Astrocyte (in vitro differentiated cells and primary cell): ENCODE measurements around the gene CHRNE. TPM values are rescaled to one million over a fixed set of nuclear protein-coding genes. Genes with fewer than 3 reads are reported as not detected.
A peak's percentile ranks its signal among the peaks of the same experiment; 100 is the strongest.

ENCODE experiments used
- DNase-seq: peaks from one replicate; pipeline ENCODE4 v3.0.0-alpha.2; 2010; ENCODE audit warnings: low read depth
- FAIRE-seq: peaks from 2 replicates; lab custom pipeline; 2011; peaks lifted over from hg19 to GRCh38; lab: Jason Lieb, UNC
- H2AFZ ChIP-seq: 2 replicates; pipeline ENCODE4 v1.6.0; 2012; ENCODE audit warnings: low read depth, low read length, inconsistent platforms
- H3K27ac ChIP-seq: 2 replicates; pipeline ENCODE4 v1.5.1; 2011; ENCODE audit warnings: low read depth, low read length, inconsistent platforms
- H3K27me3 ChIP-seq: 2 replicates; pipeline ENCODE4 v1.6.0; 2011; ENCODE audit warnings: low read length, inconsistent platforms; ENCODE audit not compliant: insufficient read depth
- H3K36me3 ChIP-seq: 2 replicates; pipeline ENCODE4 v1.5.1; 2011; ENCODE audit warnings: low read length, inconsistent platforms; ENCODE audit not compliant: insufficient read depth
- H3K4me1 ChIP-seq: 2 replicates; pipeline ENCODE4 v1.5.1; 2011; ENCODE audit warnings: low read length, inconsistent platforms; ENCODE audit not compliant: insufficient read depth
- H3K4me2 ChIP-seq: 2 replicates; pipeline ENCODE4 v1.6.0; 2012; ENCODE audit warnings: low read length, inconsistent platforms
- H3K4me3 ChIP-seq: 2 replicates; pipeline ENCODE4 v1.5.1; 2011; ENCODE audit warnings: low read depth, mild to moderate bottlenecking, low read length, inconsistent platforms; ENCODE audit not compliant: insufficient read depth
- H3K79me2 ChIP-seq: 2 replicates; pipeline ENCODE4 v1.6.0; 2012; ENCODE audit warnings: mild to moderate bottlenecking, low read length, inconsistent platforms; ENCODE audit not compliant: insufficient read depth
- H3K9ac ChIP-seq: 2 replicates; pipeline ENCODE4 v1.6.0; 2012; ENCODE audit warnings: mild to moderate bottlenecking, low read length, inconsistent platforms
- H3K9me3 ChIP-seq: 2 replicates; pipeline ENCODE4 v1.5.1; 2012; ENCODE audit warnings: low read depth, mild to moderate bottlenecking, low read length, inconsistent platforms; ENCODE audit not compliant: insufficient read depth
- H4K20me1 ChIP-seq: 2 replicates; pipeline ENCODE4 v1.6.0; 2012; ENCODE audit warnings: low read length, inconsistent platforms; ENCODE audit not compliant: insufficient read depth
- H3K27ac Mint-ChIP-seq: one replicate; pipeline ENCODE4 v1.8.0; 2021; ENCODE audit warnings: mild to moderate bottlenecking, mixed read lengths; ENCODE audit not compliant: unreplicated experiment
- H3K27me3 Mint-ChIP-seq: one replicate; pipeline ENCODE4 v1.8.0; 2021; ENCODE audit warnings: low read depth, mixed read lengths; ENCODE audit not compliant: unreplicated experiment
- H3K36me3 Mint-ChIP-seq: one replicate; pipeline ENCODE4 v1.8.0; 2021; ENCODE audit warnings: low read depth, mixed read lengths; ENCODE audit not compliant: unreplicated experiment
- H3K4me1 Mint-ChIP-seq: one replicate; pipeline ENCODE4 v1.8.0; 2021; ENCODE audit warnings: low read depth, mixed read lengths; ENCODE audit not compliant: unreplicated experiment
- H3K4me3 Mint-ChIP-seq: one replicate; pipeline ENCODE4 v1.8.0; 2021; ENCODE audit warnings: mild to moderate bottlenecking, moderate library complexity, mixed read lengths; ENCODE audit not compliant: unreplicated experiment
- H3K9me3 Mint-ChIP-seq: one replicate; pipeline ENCODE4 v1.8.0; 2021; ENCODE audit warnings: mild to moderate bottlenecking, mixed read lengths; ENCODE audit not compliant: unreplicated experiment
- CTCF ChIP-seq: IDR thresholded peaks from 2 replicates; pipeline ENCODE4 v1.5.1; 2011; ENCODE audit warnings: low read depth, mild to moderate bottlenecking, inconsistent platforms, low read length, moderate library complexity; ENCODE audit not compliant: insufficient read depth
- EZH2 ChIP-seq: IDR thresholded peaks from 2 replicates; pipeline ENCODE4 v1.6.1; 2012; ENCODE audit warnings: mild to moderate bottlenecking, low read length, inconsistent platforms; ENCODE audit not compliant: insufficient read depth
- total RNA-seq: library from RNA; stranded (reverse); gene quantifications from 2 replicates; pipeline ENCODE4 v1.2.1, GENCODE V29; 2021

The CHRNE gene
- total RNA-seq, 1 donor from 2014 or later: 0.20 TPM

DNA sequence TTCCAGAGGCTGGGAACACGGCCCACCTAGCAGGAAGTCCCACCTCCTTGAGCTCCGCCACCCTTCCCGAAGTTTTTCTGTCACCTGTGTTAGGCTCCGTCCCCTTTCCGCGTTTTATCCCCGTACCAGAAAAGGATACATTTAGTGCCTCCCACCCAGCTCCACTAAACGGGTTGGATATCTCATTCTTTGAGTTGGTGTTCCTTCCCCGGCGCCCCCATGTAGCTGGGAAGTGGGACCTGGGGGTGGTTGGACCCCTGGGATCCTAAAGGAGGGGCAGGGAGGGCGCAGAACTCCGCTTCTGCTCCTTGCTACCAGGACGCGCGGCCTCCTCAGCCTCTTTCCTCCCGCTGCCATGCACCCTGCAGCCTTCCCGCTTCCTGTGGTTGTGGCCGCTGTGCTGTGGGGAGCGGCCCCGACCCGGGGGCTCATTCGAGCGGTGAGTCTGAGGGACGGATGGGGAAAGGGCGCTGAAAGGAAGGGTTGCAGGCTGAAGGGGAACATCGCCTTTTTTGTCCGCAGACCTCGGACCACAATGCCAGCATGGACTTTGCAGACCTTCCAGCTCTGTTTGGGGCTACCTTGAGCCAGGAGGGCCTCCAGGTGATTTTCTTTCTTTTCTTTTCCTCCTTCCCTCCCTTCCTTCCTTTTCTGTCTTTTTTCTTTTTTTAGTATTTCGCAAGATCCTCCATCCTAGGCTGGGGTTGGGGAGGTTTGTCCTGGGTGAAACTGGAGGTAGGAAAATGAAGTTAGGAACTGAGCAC lies 37.8 kb upstream of the CHRNE start:
- Histone ChIP-seq H3K36me3 (peaks cover 29% of the 10 kb centered on the region), H3K4me3 (peak overlapping the region; percentile 85), H3K79me2 (peaks cover 74% of the 10 kb centered on the region), H3K27me3 (no peaks in the 10 kb centered on the region), H3K9me3 (no peaks in the 10 kb centered on the region), H3K4me2 (peak overlapping the region; percentile 97), H3K27ac (peak overlapping the region; percentile 96), H2AFZ (peak overlapping the region; percentile 81), H3K9ac (peak overlapping the region; percentile 97), H4K20me1 (peaks cover 45% of the 10 kb centered on the region), H3K4me1 (peaks cover 35% of the 10 kb centered on the region)
- peaks cover 2% of the 10 kb centered on the region for H3K9me3 Mint-ChIP-seq
- DNase-seq: no peak
- peak overlapping the region; percentile 95 for H3K4me3 Mint-ChIP-seq
- FAIRE-seq: no peak
- H3K4me1 Mint-ChIP-seq: peaks cover 37% of the 10 kb centered on the region
- peaks cover 15% of the 10 kb centered on the region for H3K36me3 Mint-ChIP-seq
- H3K27ac Mint-ChIP-seq: peak overlapping the region; percentile 99
- H3K27me3 Mint-ChIP-seq: no peaks in the 10 kb centered on the region
- TF ChIP-seq CTCF: no peak
- TF ChIP-seq EZH2: no peak

- FAIRE-seq: peak; percentile 50
- peaks cover 66% of the 10 kb centered on the region for H3K79me2 ChIP-seq
- no peaks in the 10 kb centered on the region for H3K27me3 Mint-ChIP-seq
These were observed 37.1 kb upstream of the CHRNE start, which contains the start of the genes RNF167 and SLC25A11 for GRCh38 chr17:4939796-4940554. Gene RNF167 (plus strand): TSS chr17:4940268. CDS start chr17:4940910, 642 bp downstream. Gene SLC25A11 (minus strand): TSS chr17:4940046. CDS start chr17:4939910, 136 bp downstream.

More at GRCh38 chr17:4939796-4940554, 37.1 kb upstream of the CHRNE start, which contains the start of the genes RNF167 and SLC25A11:
- Mint-ChIP-seq H3K36me3 (peaks cover 11% of the 10 kb centered on the region), H3K4me1 (peaks cover 29% of the 10 kb centered on the region), H3K4me3 (peak within 1 kb of the TSS; percentile 95), H3K9me3 (peaks cover 2% of the 10 kb centered on the region), H3K27ac (peak within 1 kb of the TSS; percentile 99)
- peak; percentile 98 for DNase-seq
- Histone ChIP-seq H3K27ac (peak within 1 kb of the TSS; percentile 96), H2AFZ (peak within 1 kb of the TSS; percentile 81), H3K4me3 (peak within 1 kb of the TSS; percentile 85), H3K4me1 (peaks cover 28% of the 10 kb centered on the region), H3K4me2 (peak within 1 kb of the TSS; percentile 97), H3K9ac (peak within 1 kb of the TSS; percentile 97), H3K9me3 (no peaks in the 10 kb centered on the region), H3K27me3 (no peaks in the 10 kb centered on the region), H3K36me3 (peaks cover 25% of the 10 kb centered on the region), H4K20me1 (peaks cover 37% of the 10 kb centered on the region)
- no peak for TF ChIP-seq CTCF
- no peak for TF ChIP-seq EZH2
